ENCODE data around the gene NCKAP1.

DNA sequence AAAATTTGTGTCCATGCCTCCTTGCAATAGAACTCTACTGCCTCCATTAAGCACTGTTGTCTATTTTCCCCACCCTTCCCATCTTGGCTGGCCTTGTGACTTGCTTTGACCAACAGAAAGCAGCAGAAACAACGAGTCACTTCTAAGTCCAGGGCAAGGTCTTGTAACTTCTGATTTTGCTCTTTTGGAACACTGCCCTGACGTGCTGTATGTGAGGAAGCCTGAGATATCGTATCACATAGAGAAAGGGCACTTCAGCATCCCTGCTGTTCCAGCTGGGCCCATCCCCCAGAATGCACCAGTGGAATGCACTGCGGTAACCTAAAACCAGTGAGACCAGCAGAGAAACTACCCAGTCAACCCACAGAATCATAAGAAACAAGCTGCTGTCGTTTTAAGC is 28.1 kb downstream of the NCKAP1 start:
- TF ChIP-seq, protein P1, sequence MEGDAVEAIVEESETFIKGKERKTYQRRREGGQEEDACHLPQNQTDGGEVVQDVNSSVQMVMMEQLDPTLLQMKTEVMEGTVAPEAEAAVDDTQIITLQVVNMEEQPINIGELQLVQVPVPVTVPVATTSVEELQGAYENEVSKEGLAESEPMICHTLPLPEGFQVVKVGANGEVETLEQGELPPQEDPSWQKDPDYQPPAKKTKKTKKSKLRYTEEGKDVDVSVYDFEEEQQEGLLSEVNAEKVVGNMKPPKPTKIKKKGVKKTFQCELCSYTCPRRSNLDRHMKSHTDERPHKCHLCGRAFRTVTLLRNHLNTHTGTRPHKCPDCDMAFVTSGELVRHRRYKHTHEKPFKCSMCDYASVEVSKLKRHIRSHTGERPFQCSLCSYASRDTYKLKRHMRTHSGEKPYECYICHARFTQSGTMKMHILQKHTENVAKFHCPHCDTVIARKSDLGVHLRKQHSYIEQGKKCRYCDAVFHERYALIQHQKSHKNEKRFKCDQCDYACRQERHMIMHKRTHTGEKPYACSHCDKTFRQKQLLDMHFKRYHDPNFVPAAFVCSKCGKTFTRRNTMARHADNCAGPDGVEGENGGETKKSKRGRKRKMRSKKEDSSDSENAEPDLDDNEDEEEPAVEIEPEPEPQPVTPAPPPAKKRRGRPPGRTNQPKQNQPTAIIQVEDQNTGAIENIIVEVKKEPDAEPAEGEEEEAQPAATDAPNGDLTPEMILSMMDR (IDR thresholded peaks at IDR 0.05; ENCODE audit: insufficient read depth, low read length): no peak
- TF ChIP-seq, protein P2, sequence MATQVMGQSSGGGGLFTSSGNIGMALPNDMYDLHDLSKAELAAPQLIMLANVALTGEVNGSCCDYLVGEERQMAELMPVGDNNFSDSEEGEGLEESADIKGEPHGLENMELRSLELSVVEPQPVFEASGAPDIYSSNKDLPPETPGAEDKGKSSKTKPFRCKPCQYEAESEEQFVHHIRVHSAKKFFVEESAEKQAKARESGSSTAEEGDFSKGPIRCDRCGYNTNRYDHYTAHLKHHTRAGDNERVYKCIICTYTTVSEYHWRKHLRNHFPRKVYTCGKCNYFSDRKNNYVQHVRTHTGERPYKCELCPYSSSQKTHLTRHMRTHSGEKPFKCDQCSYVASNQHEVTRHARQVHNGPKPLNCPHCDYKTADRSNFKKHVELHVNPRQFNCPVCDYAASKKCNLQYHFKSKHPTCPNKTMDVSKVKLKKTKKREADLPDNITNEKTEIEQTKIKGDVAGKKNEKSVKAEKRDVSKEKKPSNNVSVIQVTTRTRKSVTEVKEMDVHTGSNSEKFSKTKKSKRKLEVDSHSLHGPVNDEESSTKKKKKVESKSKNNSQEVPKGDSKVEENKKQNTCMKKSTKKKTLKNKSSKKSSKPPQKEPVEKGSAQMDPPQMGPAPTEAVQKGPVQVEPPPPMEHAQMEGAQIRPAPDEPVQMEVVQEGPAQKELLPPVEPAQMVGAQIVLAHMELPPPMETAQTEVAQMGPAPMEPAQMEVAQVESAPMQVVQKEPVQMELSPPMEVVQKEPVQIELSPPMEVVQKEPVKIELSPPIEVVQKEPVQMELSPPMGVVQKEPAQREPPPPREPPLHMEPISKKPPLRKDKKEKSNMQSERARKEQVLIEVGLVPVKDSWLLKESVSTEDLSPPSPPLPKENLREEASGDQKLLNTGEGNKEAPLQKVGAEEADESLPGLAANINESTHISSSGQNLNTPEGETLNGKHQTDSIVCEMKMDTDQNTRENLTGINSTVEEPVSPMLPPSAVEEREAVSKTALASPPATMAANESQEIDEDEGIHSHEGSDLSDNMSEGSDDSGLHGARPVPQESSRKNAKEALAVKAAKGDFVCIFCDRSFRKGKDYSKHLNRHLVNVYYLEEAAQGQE (IDR thresholded peaks at IDR 0.05; ENCODE audit: insufficient replicate concordance, low read depth): no peak
